Testis (tissue), 2 donors: ENCODE measurements around the gene FRRS1L.

ENCODE experiments used
- POLR2A ChIP-seq: fragments of 450-650 bp; IDR thresholded peaks from one replicate; pipeline ENCODE4 v1.6.1; 2017; ENCODE audit warnings: antibody characterized with exemption, mild to moderate bottlenecking, moderate library complexity
- TF ChIP-seq, protein P1 (sequence below), 3 experiments: fragments of 450-650 bp in 2 of 3; fragments of 200-600 bp in 1 of 3; sonication (generic) in 1 of 3; IDR thresholded peaks; one replicate each; pipeline ENCODE4 v1.5.1; 2016 to 2019; ENCODE audit warnings: antibody characterized with exemption in 3 of 3, mild to moderate bottlenecking in 2 of 3, moderate library complexity in 1 of 3

DNA sequence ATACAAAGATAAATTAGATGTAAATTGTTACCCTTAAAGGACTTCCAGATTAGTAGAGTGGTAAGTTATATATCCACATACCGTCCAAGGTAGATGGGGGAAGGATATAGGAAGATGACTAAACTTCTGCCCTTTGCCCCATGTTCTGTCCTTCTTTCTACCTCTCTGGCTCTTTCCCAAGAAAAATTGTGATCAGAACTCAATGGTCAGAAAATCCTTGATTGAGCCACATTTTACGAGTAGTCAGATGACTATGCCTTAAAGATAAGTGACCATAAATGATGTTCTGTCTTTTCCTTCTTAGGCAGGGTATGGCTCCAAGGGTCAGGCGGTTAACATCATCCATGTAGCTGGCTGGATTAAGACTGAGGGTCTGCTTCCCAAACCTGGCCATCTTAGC, 4.4 kb downstream of the FRRS1L start:
- TF ChIP-seq POLR2A: no peak
- TF ChIP-seq, protein P1, sequence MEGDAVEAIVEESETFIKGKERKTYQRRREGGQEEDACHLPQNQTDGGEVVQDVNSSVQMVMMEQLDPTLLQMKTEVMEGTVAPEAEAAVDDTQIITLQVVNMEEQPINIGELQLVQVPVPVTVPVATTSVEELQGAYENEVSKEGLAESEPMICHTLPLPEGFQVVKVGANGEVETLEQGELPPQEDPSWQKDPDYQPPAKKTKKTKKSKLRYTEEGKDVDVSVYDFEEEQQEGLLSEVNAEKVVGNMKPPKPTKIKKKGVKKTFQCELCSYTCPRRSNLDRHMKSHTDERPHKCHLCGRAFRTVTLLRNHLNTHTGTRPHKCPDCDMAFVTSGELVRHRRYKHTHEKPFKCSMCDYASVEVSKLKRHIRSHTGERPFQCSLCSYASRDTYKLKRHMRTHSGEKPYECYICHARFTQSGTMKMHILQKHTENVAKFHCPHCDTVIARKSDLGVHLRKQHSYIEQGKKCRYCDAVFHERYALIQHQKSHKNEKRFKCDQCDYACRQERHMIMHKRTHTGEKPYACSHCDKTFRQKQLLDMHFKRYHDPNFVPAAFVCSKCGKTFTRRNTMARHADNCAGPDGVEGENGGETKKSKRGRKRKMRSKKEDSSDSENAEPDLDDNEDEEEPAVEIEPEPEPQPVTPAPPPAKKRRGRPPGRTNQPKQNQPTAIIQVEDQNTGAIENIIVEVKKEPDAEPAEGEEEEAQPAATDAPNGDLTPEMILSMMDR (IDR thresholded peaks at IDR 0.05): no peak
